Measurements from ENCODE around the gene TTYH3. TPM values are rescaled to one million over a fixed set of nuclear protein-coding genes. Genes with fewer than 3 reads are reported as not detected.

TTYH3 gene
- total RNA-seq, 4 donors from 2014 or later: 3.8 to 47.2 (median 25.2) TPM

DNA sequence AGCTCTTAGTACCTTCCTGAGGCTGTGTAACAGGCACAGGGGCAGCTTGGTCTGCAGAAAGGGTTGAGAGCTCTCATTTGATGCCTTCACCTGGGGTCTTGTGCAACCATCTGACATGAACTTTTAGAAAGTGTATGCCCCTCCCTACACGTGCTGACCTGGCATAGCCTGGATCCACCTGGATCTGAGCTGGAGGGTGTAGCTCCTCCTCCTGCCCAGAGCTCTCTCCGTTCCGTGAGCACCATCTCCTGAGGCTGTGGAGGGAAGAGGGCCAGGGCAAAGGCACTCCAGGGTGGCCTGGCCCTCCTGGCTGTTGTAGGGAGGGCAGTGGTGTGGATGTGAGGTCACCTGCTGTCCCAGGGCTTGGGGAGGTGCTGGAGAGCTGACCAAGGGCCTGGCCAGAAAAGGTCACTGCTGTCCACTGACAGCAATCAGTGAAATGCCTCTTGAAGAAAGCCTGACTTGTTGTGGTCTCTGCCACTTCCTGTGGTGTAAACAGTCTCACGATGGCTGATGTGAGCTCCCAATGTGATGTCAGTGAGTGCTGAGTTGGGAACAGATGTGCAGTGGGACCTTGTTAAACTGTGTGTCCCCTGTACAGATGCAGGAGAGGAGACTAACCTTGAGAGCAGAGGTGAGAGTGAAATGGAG lies 79.2 kb downstream of the TTYH3 start:
- DNase-seq: no peak
- H3K27me3 ChIP-seq: no peaks in the 10 kb centered on the region
- no peaks in the 10 kb centered on the region for H3K4me1 ChIP-seq
- intact Hi-C loops (cut with DNase I; ENCODE audit: low total_unique reads): no loop called here
- H3K4me3 ChIP-seq: no peak overlapping the region
- H3K36me3 ChIP-seq: no peaks in the 10 kb centered on the region
- no peaks in the 10 kb centered on the region for H3K9me3 ChIP-seq
- no peak overlapping the region for H3K27ac ChIP-seq
- TF ChIP-seq POLR2A (IDR thresholded peaks at IDR 0.05): no peak
- TF ChIP-seq, protein P1, sequence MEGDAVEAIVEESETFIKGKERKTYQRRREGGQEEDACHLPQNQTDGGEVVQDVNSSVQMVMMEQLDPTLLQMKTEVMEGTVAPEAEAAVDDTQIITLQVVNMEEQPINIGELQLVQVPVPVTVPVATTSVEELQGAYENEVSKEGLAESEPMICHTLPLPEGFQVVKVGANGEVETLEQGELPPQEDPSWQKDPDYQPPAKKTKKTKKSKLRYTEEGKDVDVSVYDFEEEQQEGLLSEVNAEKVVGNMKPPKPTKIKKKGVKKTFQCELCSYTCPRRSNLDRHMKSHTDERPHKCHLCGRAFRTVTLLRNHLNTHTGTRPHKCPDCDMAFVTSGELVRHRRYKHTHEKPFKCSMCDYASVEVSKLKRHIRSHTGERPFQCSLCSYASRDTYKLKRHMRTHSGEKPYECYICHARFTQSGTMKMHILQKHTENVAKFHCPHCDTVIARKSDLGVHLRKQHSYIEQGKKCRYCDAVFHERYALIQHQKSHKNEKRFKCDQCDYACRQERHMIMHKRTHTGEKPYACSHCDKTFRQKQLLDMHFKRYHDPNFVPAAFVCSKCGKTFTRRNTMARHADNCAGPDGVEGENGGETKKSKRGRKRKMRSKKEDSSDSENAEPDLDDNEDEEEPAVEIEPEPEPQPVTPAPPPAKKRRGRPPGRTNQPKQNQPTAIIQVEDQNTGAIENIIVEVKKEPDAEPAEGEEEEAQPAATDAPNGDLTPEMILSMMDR (IDR thresholded peaks at IDR 0.05): no peak

DNA sequence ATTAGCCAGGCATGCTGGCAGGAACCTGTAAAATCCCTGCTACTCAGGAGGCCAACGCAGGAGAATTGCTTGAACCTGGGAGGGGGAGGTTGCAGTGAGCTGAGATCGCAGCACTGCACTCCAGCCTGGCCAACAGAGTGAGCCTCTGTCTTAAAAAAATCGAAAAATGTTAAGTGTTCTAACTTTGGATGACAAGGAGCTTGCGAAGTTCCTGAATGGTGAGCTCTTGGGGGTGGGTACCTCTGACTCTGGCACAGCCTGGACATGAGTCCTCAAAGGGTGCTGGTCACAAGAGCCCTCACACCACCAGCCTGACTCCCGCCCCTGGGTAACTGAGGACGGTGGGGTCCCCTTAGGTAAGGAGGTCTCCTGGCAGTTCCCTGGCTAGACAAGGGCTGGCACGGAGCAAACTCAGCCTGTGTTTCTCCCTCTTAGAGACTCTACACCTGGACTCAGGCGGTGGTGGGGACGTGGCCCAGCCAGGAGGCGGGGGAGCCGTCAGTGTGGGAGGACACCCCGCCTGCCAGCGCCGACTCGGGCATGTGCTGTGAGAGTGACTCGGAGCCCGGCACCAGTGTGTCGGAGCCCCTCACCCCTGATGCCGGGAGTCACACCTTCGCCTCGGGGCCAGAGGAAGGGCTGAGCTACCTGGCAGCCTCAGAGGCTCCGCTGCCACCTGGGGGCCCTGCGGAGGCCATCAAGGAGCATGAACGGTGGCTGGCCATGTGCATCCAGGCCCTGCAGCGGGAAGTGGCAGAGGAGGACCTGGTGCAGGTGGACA lies 80.3 kb downstream of the TTYH3 start:
- Histone ChIP-seq H3K4me1 (peaks cover 0 to 2% of the 10 kb centered on the region in 2 donors), H3K27me3 (no peaks in the 10 kb centered on the region), H3K4me3 (no peak overlapping the region), H3K27ac (no peak overlapping the region), H3K36me3 (no peaks in the 10 kb centered on the region), H3K9me3 (no peaks in the 10 kb centered on the region)
- TF ChIP-seq, protein P1 (IDR thresholded peaks at IDR 0.05): no peak
- no peak for TF ChIP-seq POLR2A (IDR thresholded peaks at IDR 0.05)
- DNase-seq: no peak
- intact Hi-C loops (cut with DNase I; ENCODE audit: low total_unique reads): no loop called here

DNA sequence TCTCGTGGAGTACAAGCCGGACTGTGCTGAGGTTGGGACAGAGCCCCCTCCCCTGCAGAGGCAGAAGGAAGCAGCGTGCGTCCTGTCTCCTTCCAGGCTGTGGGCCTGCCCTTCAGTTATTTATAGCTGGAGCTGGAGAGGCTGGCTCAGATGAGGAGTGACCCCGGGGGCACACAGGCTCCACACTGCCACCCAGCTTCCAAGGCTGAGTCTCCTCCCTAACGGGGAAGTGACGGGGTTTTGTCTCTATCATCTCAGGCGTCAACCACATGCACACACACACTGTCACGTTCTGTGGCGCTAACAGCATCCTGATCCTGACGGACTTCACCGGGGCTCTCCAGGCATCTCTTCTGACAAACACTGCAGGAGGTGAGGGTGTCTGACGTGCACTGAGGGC lies 81.6 kb downstream of the TTYH3 start:
- no peak for DNase-seq
- Histone ChIP-seq H3K27me3 (no peaks in the 10 kb centered on the region), H3K27ac (no peak overlapping the region), H3K36me3 (no peaks in the 10 kb centered on the region), H3K4me3 (no peak overlapping the region), H3K9me3 (no peaks in the 10 kb centered on the region), H3K4me1 (peaks cover 0 to 5% of the 10 kb centered on the region in 2 donors)
- TF ChIP-seq, protein P1 (IDR thresholded peaks at IDR 0.05): no peak
- no peak for TF ChIP-seq POLR2A (IDR thresholded peaks at IDR 0.05)
- intact Hi-C loops (cut with DNase I; ENCODE audit: low total_unique reads): no loop called here

DNA sequence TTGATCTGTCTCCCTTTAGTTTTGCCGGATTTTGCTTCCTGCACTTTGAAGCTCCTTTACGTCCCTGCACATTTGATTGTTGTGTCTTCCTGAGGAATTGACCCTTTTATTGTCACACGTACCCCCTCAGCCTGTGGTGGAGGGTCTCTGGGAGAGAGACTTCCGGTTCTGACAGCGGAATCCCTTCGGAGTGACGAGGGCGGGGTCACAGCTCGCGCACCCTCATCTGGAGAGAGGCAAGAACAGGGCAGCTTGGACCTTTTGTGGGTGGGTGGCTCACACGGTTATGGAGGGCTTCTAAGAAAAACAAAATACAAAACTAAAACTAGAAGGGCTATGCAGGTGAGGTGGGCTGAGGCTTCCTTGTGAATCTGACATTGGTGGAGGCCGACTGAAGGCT lies 82.2 kb downstream of the TTYH3 start:
- no peak overlapping the region for H3K27ac ChIP-seq
- TF ChIP-seq POLR2A (IDR thresholded peaks at IDR 0.05): no peak
- TF ChIP-seq, protein P1 (IDR thresholded peaks at IDR 0.05): no peak

More for the DNA sequence above, 82.2 kb downstream of the TTYH3 start:
- H3K36me3 ChIP-seq: no peaks in the 10 kb centered on the region
- H3K9me3 ChIP-seq: no peaks in the 10 kb centered on the region
- intact Hi-C loops (cut with DNase I; ENCODE audit: low total_unique reads): no loop called here
- no peaks in the 10 kb centered on the region for H3K27me3 ChIP-seq
- peaks cover 0 to 5% of the 10 kb centered on the region in 2 donors for H3K4me1 ChIP-seq
- H3K4me3 ChIP-seq: no peak overlapping the region
- no peak for DNase-seq

Other genes starting within 250 kb of the TTYH3 start
- gene CHST12, start 228.4 kb upstream of the TTYH3 start, total RNA-seq: 10 to 100 TPM in 1 of 4 donors, 1 to 10 TPM in 3; 5.6 to 30.5 (median 8.3) TPM
- not detected for gene GRIFIN, start 155.6 kb upstream of the TTYH3 start, total RNA-seq
- gene LFNG, start 112.2 kb upstream of the TTYH3 start, total RNA-seq: 10 to 100 TPM in 2 of 4 donors, 1 to 10 TPM in 1, not detected in 1; 2.3 to 30.5 (median 26.5) TPM
- gene BRAT1, start 76.5 kb upstream of the TTYH3 start, total RNA-seq: 10 to 100 TPM; 10.3 to 44.3 (median 36.0) TPM
- gene IQCE, start 73.0 kb upstream of the TTYH3 start, total RNA-seq: 10 to 100 TPM in 3 of 4 donors, 1 to 10 TPM in 1; 6.8 to 28.0 (median 16.9) TPM
- 1 to 10 TPM in 2 of 4 donors, under 1 TPM in 1, not detected in 1; 0.35 to 4.6 (median 4.4) TPM for gene AMZ1, start 56.2 kb downstream of the TTYH3 start, total RNA-seq
- gene GNA12, start 212.3 kb downstream of the TTYH3 start, total RNA-seq: 100 to 1,000 TPM in 1 of 4 donors, 10 to 100 TPM in 3; 20.5 to 109 (median 50.3) TPM

All from uterus (tissue), 4 donors.